ENCODE measurements around the gene CCT3. TPM values are rescaled to one million over a fixed set of nuclear protein-coding genes. Genes with fewer than 3 reads are reported as not detected.

Gene CCT3
- total RNA-seq, 1 experiment from 2014 or later: 619 TPM

GRCh38 chr1:156384658-156385057 is 46.6 kb upstream of the CCT3 start:
- RAD21 ChIA-PET (ENCODE audit: low non-redundant PET in 1 of 2, low total read pairs in 2 of 2, uncharacterized antibody in 2 of 2, unreplicated experiment in 2 of 2): interaction anchor here in 1 of 2 experiments (1.7 kb wide), 1 partner anchor 61 kb away, joined by 9 read pairs; no protein-coding TSS in a partner anchor
- no peak for TF ChIP-seq POLR2A (IDR thresholded peaks at IDR 0.05; ENCODE audit: borderline replicate concordance, extremely low read depth, insufficient read depth, insufficient read length)
- no peak for TF ChIP-seq EZH2 (IDR thresholded peaks at IDR 0.05)
- no peak for TF ChIP-seq ZNF274 (IDR thresholded peaks at IDR 0.05; ENCODE audit: low read depth, low read length)
- TF ChIP-seq ZFX (IDR thresholded peaks at IDR 0.05): no peak
- no peak for TF ChIP-seq SRF (IDR thresholded peaks at IDR 0.05; ENCODE audit: low read depth)
- no peak for TF ChIP-seq YY1 (IDR thresholded peaks at IDR 0.05; ENCODE audit: extremely low read depth, insufficient replicate concordance, low read depth, low read length)
- TF ChIP-seq CTCF (IDR thresholded peaks at IDR 0.05 in 2 of 3, conservative IDR thresholded peaks at IDR 0.05 in 1 of 3; ENCODE audit: borderline replicate concordance in 1 of 3, insufficient read depth in 1 of 3, low read depth in 2 of 3, low read length in 2 of 3): no peak
- TF ChIP-seq SIN3A (IDR thresholded peaks at IDR 0.05; ENCODE audit: low read depth): no peak
- TF ChIP-seq RAD21 (IDR thresholded peaks at IDR 0.05; ENCODE audit: low read depth): no peak
- TF ChIP-seq ELF1 (IDR thresholded peaks at IDR 0.05; ENCODE audit: borderline replicate concordance, low read depth): no peak
- no peak for TF ChIP-seq FOSL1 (IDR thresholded peaks at IDR 0.05; ENCODE audit: low read depth)
- TF ChIP-seq JUND (IDR thresholded peaks at IDR 0.05): no peak
- TF ChIP-seq POLR2AphosphoS5 (IDR thresholded peaks at IDR 0.05; ENCODE audit: low read depth, low read length): no peak
- POLR2A ChIA-PET: interaction anchor here (3.1 kb wide), 1 partner anchor 61 kb away, joined by 25 read pairs; no protein-coding TSS in a partner anchor

More at GRCh38 chr1:156384658-156385057, 46.6 kb upstream of the CCT3 start:
- Histone ChIP-seq H4K20me1 (ENCODE audit: insufficient read depth) (no peaks in the 10 kb centered on the region), H3K27me3 (ENCODE audit: insufficient read depth, low read length) (no peaks in the 10 kb centered on the region), H3K4me2 (ENCODE audit: low read length) (no peak overlapping the region), H3K4me3 (replicated peaks in 1 of 2; ENCODE audit: low read depth in 1 of 2, low read length in 2 of 2) (no peak overlapping the region), H3K79me2 (ENCODE audit: insufficient read depth, low read length) (no peaks in the 10 kb centered on the region), H3K36me3 (ENCODE audit: control insufficient read depth in 1 of 2, insufficient read depth in 2 of 2, low read length in 2 of 2) (no peaks in the 10 kb centered on the region), H3K9me3 (ENCODE audit: control insufficient read depth in 1 of 2, insufficient read depth in 1 of 2, low read depth in 1 of 2, low read length in 2 of 2) (no peaks in the 10 kb centered on the region), H2AFZ (ENCODE audit: low read depth, low read length, poor library complexity, severe bottlenecking) (no peak overlapping the region), H3K4me1 (ENCODE audit: control insufficient read depth in 1 of 2, insufficient read depth in 2 of 2, low read length in 2 of 2) (peaks cover 2% of the 10 kb centered on the region in 2 experiments; a peak in 3 of 4 replicates), H3K9ac (ENCODE audit: low read length) (no peak overlapping the region), H3K9me2 (ENCODE audit: insufficient read depth) (no peaks in the 10 kb centered on the region), H3K27ac (ENCODE audit: low read depth, low read length) (no peak overlapping the region)
- no TSS peak for BruUV-seq (replicated peaks)
- ATAC-seq (no peak), DNase-seq (ENCODE audit: low read depth, low spot score) (no peak)
- intact Hi-C loops (cut with micrococcal nuclease): loop anchor here (1.0 kb wide), 1 partner anchor 60 kb away; no protein-coding TSS in a partner anchor
- CTCF ChIA-PET: interaction anchor here (2.7 to 5.3 kb wide), 2 partner anchors 11 to 59 kb away, joined by 21 to 322 read pairs; no protein-coding TSS in a partner anchor

All from HCT116 (cell line).